Measurements from ENCODE around the gene GPR26.

GRCh38 chr10:123635131-123635530 lies 31.0 kb upstream of the GPR26 start:
- TF ChIP-seq POLR2A (IDR thresholded peaks at IDR 0.05): no peak
- TF ChIP-seq CTCF (IDR thresholded peaks at IDR 0.05 in 4 of 5, conservative IDR thresholded peaks at IDR 0.05 in 1 of 5): no peak

Measured in gastrocnemius medialis (tissue), 4 donors.